Measurements from ENCODE around the gene LMX1A. TPM values are rescaled to one million over a fixed set of nuclear protein-coding genes. Genes with fewer than 3 reads are reported as not detected.

Gene LMX1A
- total RNA-seq, 1 experiment from 2014 or later, result not detected

- no peaks in the 10 kb centered on the region for H3K27me3 ChIP-seq (ENCODE audit: control insufficient read depth, insufficient read depth, low read length)
- H3K4me1 ChIP-seq (ENCODE audit: control insufficient read depth, insufficient read depth, low read length), result no peaks in the 10 kb centered on the region
- H3K27ac ChIP-seq (ENCODE audit: low read length), result no peak overlapping the region
- DNase-seq (ENCODE audit: low read depth, low spot score) (no peak), ATAC-seq (no peak)
- BruUV-seq (replicated peaks), result no TSS peak
- in situ Hi-C loops (cut with HindIII; ENCODE audit: low pct_unique_long_range_greater_than_20kb, low sequenced_read_pairs) (no loop called here), intact Hi-C loops (cut with micrococcal nuclease; ENCODE audit: unreplicated experiment) (no loop called here)
- no peak overlapping the region for H3K4me3 ChIP-seq (ENCODE audit: low read depth in 2 of 2, low read length in 2 of 2)
- no peaks in the 10 kb centered on the region for H3K9me3 ChIP-seq (ENCODE audit: control insufficient read depth, insufficient read depth, low read depth, low read length)
- ChIA-PET CTCF (no interaction called here), POLR2A (no interaction called here)
- TF ChIP-seq REST (IDR thresholded peaks at IDR 0.05; ENCODE audit: insufficient read depth in 1 of 2, low read depth in 2 of 2, low read length in 1 of 2) (no peak), TCF7L2 (IDR thresholded peaks at IDR 0.05; ENCODE audit: low read depth, low read length) (no peak), CTCF (IDR thresholded peaks at IDR 0.05) (no peak), POLR2AphosphoS5 (IDR thresholded peaks at IDR 0.05; ENCODE audit: low read depth, low read length) (no peak)
- no peaks in the 10 kb centered on the region for H3K36me3 ChIP-seq (ENCODE audit: control insufficient read depth, insufficient read depth, low read length)
Observed at GRCh38 chr1:165172666-165173065, 183.8 kb downstream of the LMX1A start.

- ATAC-seq, result no peak
- BruUV-seq (replicated peaks), result no TSS peak
Observed at GRCh38 chr1:165169729-165170128, 186.8 kb downstream of the LMX1A start.

More at GRCh38 chr1:165169729-165170128, 186.8 kb downstream of the LMX1A start:
- H3K27me3 ChIP-seq (ENCODE audit: control insufficient read depth, insufficient read depth, low read length), result no peaks in the 10 kb centered on the region
- no peak overlapping the region for H3K27ac ChIP-seq (ENCODE audit: low read length)
- DNase-seq (ENCODE audit: low read depth, low spot score), result no peak
- H3K4me3 ChIP-seq (ENCODE audit: low read depth in 2 of 2, low read length in 2 of 2), result no peak overlapping the region
- no peaks in the 10 kb centered on the region for H3K4me1 ChIP-seq (ENCODE audit: control insufficient read depth, insufficient read depth, low read length)
- TF ChIP-seq REST (IDR thresholded peaks at IDR 0.05; ENCODE audit: insufficient read depth in 1 of 2, low read depth in 2 of 2, low read length in 1 of 2) (no peak), POLR2AphosphoS5 (IDR thresholded peaks at IDR 0.05; ENCODE audit: low read depth, low read length) (no peak), TCF7L2 (IDR thresholded peaks at IDR 0.05; ENCODE audit: low read depth, low read length) (no peak)
- CTCF ChIA-PET, result no interaction called here
- intact Hi-C loops (cut with micrococcal nuclease; ENCODE audit: unreplicated experiment), result no loop called here
- no peaks in the 10 kb centered on the region for H3K36me3 ChIP-seq (ENCODE audit: control insufficient read depth, insufficient read depth, low read length)
- POLR2A ChIA-PET, result no interaction called here
- no peaks in the 10 kb centered on the region for H3K9me3 ChIP-seq (ENCODE audit: control insufficient read depth, insufficient read depth, low read depth, low read length)
- in situ Hi-C loops (cut with HindIII; ENCODE audit: low pct_unique_long_range_greater_than_20kb, low sequenced_read_pairs), result no loop called here

All from Panc1 (cell line).